Measurements from ENCODE around the gene RPLP1. TPM values are rescaled to one million over a fixed set of nuclear protein-coding genes. Genes with fewer than 3 reads are reported as not detected.

The RPLP1 gene
- total and polyA plus RNA-seq, 12 donors, result 1,068 to 2,100 (median 1,266) TPM

DNA sequence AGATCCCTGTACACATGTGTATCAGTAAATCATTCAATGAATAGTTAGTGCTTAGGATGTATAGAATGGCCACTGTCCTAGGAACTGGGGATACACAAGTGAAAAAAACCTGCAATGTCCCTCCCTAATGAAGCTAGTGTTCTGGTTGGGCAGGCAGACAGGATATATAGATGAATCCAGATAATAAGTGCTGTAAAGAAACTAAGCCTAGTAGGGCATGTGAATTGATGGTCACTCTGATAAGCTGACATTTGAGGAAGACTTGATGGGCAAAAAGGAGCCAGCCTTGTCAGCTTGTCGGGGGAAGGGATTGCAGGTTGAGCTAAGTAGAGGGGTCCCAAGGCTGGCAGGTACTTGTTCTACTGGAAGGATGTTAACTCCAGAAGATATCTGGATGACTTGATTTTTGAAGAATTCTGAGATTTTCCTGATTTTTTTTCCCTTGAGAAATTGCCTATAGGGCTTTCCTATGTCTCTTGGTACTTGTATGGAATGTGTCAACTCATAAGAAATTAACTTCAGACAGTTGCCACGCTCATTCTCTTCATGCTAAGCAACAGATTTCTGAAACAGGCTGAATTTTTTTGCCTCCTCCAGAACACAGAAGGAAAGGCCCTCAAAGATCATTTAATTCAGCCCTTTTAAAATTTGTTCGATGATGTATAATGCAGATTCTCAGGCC is 44.8 kb upstream of the RPLP1 start:
- TF ChIP-seq, protein P1, sequence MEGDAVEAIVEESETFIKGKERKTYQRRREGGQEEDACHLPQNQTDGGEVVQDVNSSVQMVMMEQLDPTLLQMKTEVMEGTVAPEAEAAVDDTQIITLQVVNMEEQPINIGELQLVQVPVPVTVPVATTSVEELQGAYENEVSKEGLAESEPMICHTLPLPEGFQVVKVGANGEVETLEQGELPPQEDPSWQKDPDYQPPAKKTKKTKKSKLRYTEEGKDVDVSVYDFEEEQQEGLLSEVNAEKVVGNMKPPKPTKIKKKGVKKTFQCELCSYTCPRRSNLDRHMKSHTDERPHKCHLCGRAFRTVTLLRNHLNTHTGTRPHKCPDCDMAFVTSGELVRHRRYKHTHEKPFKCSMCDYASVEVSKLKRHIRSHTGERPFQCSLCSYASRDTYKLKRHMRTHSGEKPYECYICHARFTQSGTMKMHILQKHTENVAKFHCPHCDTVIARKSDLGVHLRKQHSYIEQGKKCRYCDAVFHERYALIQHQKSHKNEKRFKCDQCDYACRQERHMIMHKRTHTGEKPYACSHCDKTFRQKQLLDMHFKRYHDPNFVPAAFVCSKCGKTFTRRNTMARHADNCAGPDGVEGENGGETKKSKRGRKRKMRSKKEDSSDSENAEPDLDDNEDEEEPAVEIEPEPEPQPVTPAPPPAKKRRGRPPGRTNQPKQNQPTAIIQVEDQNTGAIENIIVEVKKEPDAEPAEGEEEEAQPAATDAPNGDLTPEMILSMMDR (IDR thresholded peaks at IDR 0.05), result no peak
- intact Hi-C loops (cut with DNase I), result no loop called here
- WGBS, 2 donors, result 89 to 90% methylated on average over 3 of the region's 3 CpGs

GRCh38 chr15:69408841-69409240 is 43.8 kb upstream of the RPLP1 start:
- no peaks in the 10 kb centered on the region for H3K36me3 ChIP-seq
- no peak overlapping the region for H3K27ac ChIP-seq
- peaks cover 0 to 4% (median 0%) of the 10 kb centered on the region in 9 donors for H3K4me1 ChIP-seq
- no peak overlapping the region for H3K4me3 ChIP-seq
- no peak for ATAC-seq
- TF ChIP-seq, protein P1 (IDR thresholded peaks at IDR 0.05), result no peak
- 76 to 84% methylated on average over 3 of the region's 3 CpGs for WGBS, 2 donors
- DNase-seq, result no peak
- H3K27me3 ChIP-seq, result no peaks in the 10 kb centered on the region
- intact Hi-C loops (cut with DNase I), result no loop called here
- no peaks in the 10 kb centered on the region for H3K9me3 ChIP-seq

More for the DNA sequence above, 44.8 kb upstream of the RPLP1 start:
- ATAC-seq (no peak), DNase-seq (no peak)
- no peaks in the 10 kb centered on the region for H3K4me1 ChIP-seq
- no peak overlapping the region for H3K27ac ChIP-seq
- H3K27me3 ChIP-seq, result no peaks in the 10 kb centered on the region
- H3K4me3 ChIP-seq, result no peak overlapping the region
- no peaks in the 10 kb centered on the region for H3K9me3 ChIP-seq
- H3K36me3 ChIP-seq, result no peaks in the 10 kb centered on the region

DNA sequence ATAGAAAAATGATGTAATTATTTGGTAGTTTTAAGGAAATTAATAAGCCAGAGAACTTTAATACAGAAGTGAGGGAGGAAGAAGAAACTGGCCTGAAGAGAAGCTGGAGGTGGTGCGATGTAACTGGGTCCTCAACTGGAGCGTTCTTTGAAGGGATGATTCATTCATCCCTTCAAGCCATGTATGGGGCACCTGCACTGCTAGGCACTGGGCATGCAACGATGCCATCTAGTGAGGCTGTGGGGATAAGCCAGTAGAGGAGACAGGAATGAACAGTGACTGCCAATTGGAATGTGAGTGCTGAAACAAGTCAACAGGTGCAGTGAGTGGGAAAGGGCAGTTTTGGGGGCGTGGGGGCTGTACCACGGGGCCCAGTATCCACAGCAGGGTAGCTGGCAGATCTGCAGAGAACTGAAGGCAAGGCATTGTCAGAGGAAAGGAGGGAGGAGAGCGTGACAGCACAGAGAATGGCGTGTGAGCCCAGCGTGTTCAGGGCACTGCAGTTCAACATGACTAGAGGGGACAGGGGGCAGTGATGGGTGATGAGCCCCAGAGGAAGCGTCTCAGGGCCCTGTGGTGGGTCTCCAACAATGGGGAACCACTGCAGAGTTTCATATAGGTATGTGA is 42.3 kb upstream of the RPLP1 start:
- DNase-seq (no peak), ATAC-seq (peak in 2 of 8 donors; percentile 37 to 50)
- 57 to 62% methylated on average over 9 of the region's 9 CpGs for WGBS, 2 donors
- Histone ChIP-seq H3K9me3 (no peaks in the 10 kb centered on the region), H3K4me3 (no peak overlapping the region), H3K27ac (no peak overlapping the region), H3K4me1 (peaks cover 0 to 12% (median 9%) of the 10 kb centered on the region in 9 donors), H3K36me3 (no peaks in the 10 kb centered on the region), H3K27me3 (no peaks in the 10 kb centered on the region)
- intact Hi-C loops (cut with DNase I), result no loop called here
- TF ChIP-seq, protein P1 (IDR thresholded peaks at IDR 0.05), result peak in 4 of 9 donors; percentile 13 to 39 (median 30)

- H3K36me3 ChIP-seq, result no peaks in the 10 kb centered on the region
- ATAC-seq (no peak), DNase-seq (no peak)
- intact Hi-C loops (cut with DNase I), result no loop called here
- no peak overlapping the region for H3K4me3 ChIP-seq
- H3K9me3 ChIP-seq, result no peaks in the 10 kb centered on the region
- H3K27ac ChIP-seq, result no peak overlapping the region
- H3K27me3 ChIP-seq, result no peaks in the 10 kb centered on the region
- TF ChIP-seq, protein P1 (IDR thresholded peaks at IDR 0.05), result no peak
- H3K4me1 ChIP-seq, result peaks cover 0 to 12% (median 11%) of the 10 kb centered on the region in 9 donors
These were observed 40.3 kb upstream of the RPLP1 start for GRCh38 chr15:69412274-69412673.

Measured in heart right ventricle (tissue), 16 donors.